ENCODE measurements around the gene TRDN.
"Not testable (repeated sequence)": the region's sequence is repeated elsewhere in the genome, so short reads cannot be mapped to it uniquely, and the experiment has no call there.

Gene TRDN

GRCh38 chr6:123393331-123393730, 243.4 kb downstream of the TRDN start:
- no peak for DNase-seq

- no peak for DNase-seq
Measured at GRCh38 chr6:123383718-123384117, 253.0 kb downstream of the TRDN start.

GRCh38 chr6:123380257-123380656, 256.5 kb downstream of the TRDN start:
- DNase-seq: no peak

- no peak for DNase-seq
Measured at GRCh38 chr6:123372737-123373136, 264.0 kb downstream of the TRDN start.

- DNase-seq: no peak
Measured at GRCh38 chr6:123363912-123364311, 272.8 kb downstream of the TRDN start.

GRCh38 chr6:123360359-123360758, 276.4 kb downstream of the TRDN start:
- no peak for DNase-seq

GRCh38 chr6:123352705-123353104, 284.0 kb downstream of the TRDN start:
- DNase-seq: no peak

GRCh38 chr6:123352279-123352678, 284.5 kb downstream of the TRDN start:
- DNase-seq: no peak

- DNase-seq: no peak
Measured at GRCh38 chr6:123343836-123344235, 292.9 kb downstream of the TRDN start.

- no peak for DNase-seq
Measured at GRCh38 chr6:123338394-123338793, 298.4 kb downstream of the TRDN start.

GRCh38 chr6:123333000-123333756, 303.6 kb downstream of the TRDN start:
- DNase-seq: no peak

GRCh38 chr6:123332070-123332469, 304.7 kb downstream of the TRDN start:
- no peak for DNase-seq

- no peak for DNase-seq
Measured at GRCh38 chr6:123329337-123329736, 307.4 kb downstream of the TRDN start.

- DNase-seq: no peak
Measured at GRCh38 chr6:123323452-123324329, 313.1 kb downstream of the TRDN start.

GRCh38 chr6:123321020-123321419, 315.7 kb downstream of the TRDN start:
- no peak for DNase-seq

GRCh38 chr6:123316733-123317323, 319.9 kb downstream of the TRDN start:
- DNase-seq: no peak

- not testable (repeated sequence) for DNase-seq
Measured at GRCh38 chr6:123314459-123314858, 322.3 kb downstream of the TRDN start.

GRCh38 chr6:123309130-123309529, 327.6 kb downstream of the TRDN start:
- DNase-seq: no peak

GRCh38 chr6:123306334-123306733, 330.4 kb downstream of the TRDN start:
- DNase-seq: no peak

GRCh38 chr6:123295672-123296071, 341.1 kb downstream of the TRDN start:
- DNase-seq: no peak

GRCh38 chr6:123295181-123295580, 341.6 kb downstream of the TRDN start:
- DNase-seq: no peak

GRCh38 chr6:123288649-123289048, 348.1 kb downstream of the TRDN start:
- no peak for DNase-seq

- no peak for DNase-seq
Measured at GRCh38 chr6:123276546-123276980, 360.2 kb downstream of the TRDN start.

- DNase-seq: no peak
Measured at GRCh38 chr6:123263981-123264380, 372.8 kb downstream of the TRDN start.

Measured in stimulated activated CD4-positive, alpha-beta T cell treated with anti-CD3 and anti-CD28 coated beads, Interleukin-12 subunit alpha, Interleukin-12 subunit beta, amount 100 ng/mL, for 4 hours (primary cell).